ENCODE measurements around the gene GRK3. TPM values are rescaled to one million over a fixed set of nuclear protein-coding genes. Genes with fewer than 3 reads are reported as not detected.
"Not testable (repeated sequence)": the region's sequence is repeated elsewhere in the genome, so short reads cannot be mapped to it uniquely, and the experiment has no call there.

GRK3 gene
- total RNA-seq, 2 donors from 2014 or later = 19.4 to 21.0 TPM

GRCh38 chr22:25611284-25611683 lies 46.8 kb downstream of the GRK3 start:
- H3K9ac ChIP-seq (ENCODE audit: extremely low read depth, low read length, poor library complexity, severe bottlenecking); H3K36me3 Mint-ChIP-seq (ENCODE audit: low read depth); H3K4me1 ChIP-seq (ENCODE audit: control insufficient read depth, insufficient read depth, low read length); H3K27ac ChIP-seq (ENCODE audit: low read depth, low read length); H3K9me3 ChIP-seq (ENCODE audit: control insufficient read depth, low read length); H3K9me3 Mint-ChIP-seq; DNase-seq; H3K27ac Mint-ChIP-seq; H3K27me3 Mint-ChIP-seq (ENCODE audit: insufficient read depth); H3K36me3 ChIP-seq (ENCODE audit: control insufficient read depth, insufficient read depth, low read length); H3K4me3 ChIP-seq (ENCODE audit: low read length); H3K4me3 Mint-ChIP-seq; H3K27me3 ChIP-seq (ENCODE audit: control insufficient read depth, insufficient read depth, low read length, poor library complexity, severe bottlenecking): not testable (repeated sequence)
- peaks cover 11% of the 10 kb centered on the region for H3K4me1 Mint-ChIP-seq
- no CpG with 5 or more reads among the region's 1 CpG for WGBS, 2 experiments (ENCODE audit: insufficient coverage in 1 of 2, insufficient read length in 1 of 2)

DNA sequence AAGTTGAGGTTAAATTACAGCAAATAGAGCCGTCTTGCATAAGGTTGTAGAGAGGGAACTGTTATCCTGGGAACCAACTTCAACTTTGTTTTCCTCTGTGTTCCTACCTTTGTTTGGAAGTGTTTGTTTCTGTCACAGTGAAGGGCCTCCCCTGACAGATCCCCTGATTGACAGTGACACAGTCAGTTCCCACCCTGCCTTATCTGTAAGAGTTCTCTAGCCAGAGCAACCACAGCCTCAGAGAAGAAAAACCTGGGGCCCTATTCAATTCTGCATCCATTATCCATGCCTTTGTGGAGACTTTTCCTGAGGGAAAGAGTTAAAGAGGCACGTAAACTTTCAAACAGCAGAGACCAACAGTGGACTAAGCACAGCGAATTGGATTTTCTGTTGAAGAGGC lies 48.7 kb downstream of the GRK3 start:
- H3K4me1 Mint-ChIP-seq = peaks cover 17% of the 10 kb centered on the region
- not testable (repeated sequence) for H3K9me3 ChIP-seq (ENCODE audit: control insufficient read depth, low read length); H3K36me3 ChIP-seq (ENCODE audit: control insufficient read depth, insufficient read depth, low read length); H3K4me1 ChIP-seq (ENCODE audit: control insufficient read depth, insufficient read depth, low read length); H3K27me3 ChIP-seq (ENCODE audit: control insufficient read depth, insufficient read depth, low read length, poor library complexity, severe bottlenecking); H3K9ac ChIP-seq (ENCODE audit: extremely low read depth, low read length, poor library complexity, severe bottlenecking); H3K36me3 Mint-ChIP-seq (ENCODE audit: low read depth); DNase-seq; H3K4me3 ChIP-seq (ENCODE audit: low read length); H3K4me3 Mint-ChIP-seq; H3K27me3 Mint-ChIP-seq (ENCODE audit: insufficient read depth); H3K9me3 Mint-ChIP-seq; H3K27ac ChIP-seq (ENCODE audit: low read depth, low read length); H3K27ac Mint-ChIP-seq
- no CpG with 5 or more reads among the region's 3 CpGs for WGBS, 2 experiments (ENCODE audit: insufficient coverage in 1 of 2, insufficient read length in 1 of 2)

DNA sequence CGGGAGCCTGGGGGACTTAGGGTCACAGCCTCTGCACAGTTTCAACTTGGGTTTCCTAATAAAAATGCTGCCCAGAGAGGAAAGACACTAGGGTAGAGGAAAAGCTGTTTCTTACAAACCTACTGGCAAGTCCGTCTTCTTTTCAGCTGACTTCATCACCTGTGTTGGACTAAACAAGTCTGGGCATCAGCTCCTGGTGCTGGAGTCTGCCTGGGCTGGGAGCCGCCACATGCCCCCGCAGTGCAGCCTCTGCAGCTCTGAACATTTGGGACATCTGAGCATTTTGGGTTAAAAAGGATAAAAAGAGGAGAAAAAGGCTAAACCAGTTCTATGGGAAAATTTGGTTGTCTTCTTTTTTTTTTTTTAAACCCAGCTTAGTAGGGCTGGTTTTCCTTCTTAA lies 49.1 kb downstream of the GRK3 start:
- WGBS, 2 experiments (ENCODE audit: insufficient coverage in 1 of 2, insufficient read length in 1 of 2) = 76% methylated on average over 3 of the region's 4 CpGs; no CpG with 5 or more reads in 1 of the 2 experiments
- not testable (repeated sequence) for H3K9me3 Mint-ChIP-seq; H3K36me3 Mint-ChIP-seq (ENCODE audit: low read depth); H3K27ac Mint-ChIP-seq; H3K36me3 ChIP-seq (ENCODE audit: control insufficient read depth, insufficient read depth, low read length); H3K9me3 ChIP-seq (ENCODE audit: control insufficient read depth, low read length); H3K27me3 ChIP-seq (ENCODE audit: control insufficient read depth, insufficient read depth, low read length, poor library complexity, severe bottlenecking); DNase-seq; H3K4me3 Mint-ChIP-seq; H3K27me3 Mint-ChIP-seq (ENCODE audit: insufficient read depth); H3K27ac ChIP-seq (ENCODE audit: low read depth, low read length); H3K4me1 ChIP-seq (ENCODE audit: control insufficient read depth, insufficient read depth, low read length); H3K4me3 ChIP-seq (ENCODE audit: low read length); H3K9ac ChIP-seq (ENCODE audit: extremely low read depth, low read length, poor library complexity, severe bottlenecking)
- peaks cover 17% of the 10 kb centered on the region for H3K4me1 Mint-ChIP-seq

- not testable (repeated sequence) for H3K36me3 ChIP-seq (ENCODE audit: control insufficient read depth, insufficient read depth, low read length); H3K27me3 ChIP-seq (ENCODE audit: control insufficient read depth, insufficient read depth, low read length, poor library complexity, severe bottlenecking); DNase-seq; H3K4me1 ChIP-seq (ENCODE audit: control insufficient read depth, insufficient read depth, low read length); H3K9me3 Mint-ChIP-seq; H3K27ac Mint-ChIP-seq; H3K27ac ChIP-seq (ENCODE audit: low read depth, low read length); H3K9ac ChIP-seq (ENCODE audit: extremely low read depth, low read length, poor library complexity, severe bottlenecking); H3K4me3 ChIP-seq (ENCODE audit: low read length); H3K27me3 Mint-ChIP-seq (ENCODE audit: insufficient read depth); H3K4me3 Mint-ChIP-seq; H3K36me3 Mint-ChIP-seq (ENCODE audit: low read depth); H3K9me3 ChIP-seq (ENCODE audit: control insufficient read depth, low read length)
- peaks cover 18% of the 10 kb centered on the region for H3K4me1 Mint-ChIP-seq
- WGBS, 2 experiments (ENCODE audit: insufficient coverage in 1 of 2, insufficient read length in 1 of 2) = 77 to 78% methylated on average over 3 of the region's 3 CpGs
These were observed 50.3 kb downstream of the GRK3 start for GRCh38 chr22:25614791-25615190.

- no peak overlapping the region for H3K27ac Mint-ChIP-seq
- peaks cover 2% of the 10 kb centered on the region for H3K27me3 Mint-ChIP-seq (ENCODE audit: insufficient read depth)
- no peaks in the 10 kb centered on the region for H3K9me3 Mint-ChIP-seq
- Histone ChIP-seq H3K4me1 (ENCODE audit: control insufficient read depth, insufficient read depth, low read length) (no peaks in the 10 kb centered on the region), H3K27me3 (ENCODE audit: control insufficient read depth, insufficient read depth, low read length, poor library complexity, severe bottlenecking) (no peaks in the 10 kb centered on the region), H3K27ac (ENCODE audit: low read depth, low read length) (no peak overlapping the region), H3K36me3 (ENCODE audit: control insufficient read depth, insufficient read depth, low read length) (no peaks in the 10 kb centered on the region), H3K9me3 (ENCODE audit: control insufficient read depth, low read length) (no peaks in the 10 kb centered on the region), H3K9ac (ENCODE audit: extremely low read depth, low read length, poor library complexity, severe bottlenecking) (no peak overlapping the region), H3K4me3 (ENCODE audit: low read length) (no peak overlapping the region)
- no peak for TF ChIP-seq CTCF (conservative IDR thresholded peaks at IDR 0.05)
- WGBS, 2 experiments (ENCODE audit: insufficient coverage in 1 of 2, insufficient read length in 1 of 2) = 91 to 94% methylated on average over 6 to 7 of the region's 7 CpGs
- H3K4me3 Mint-ChIP-seq = no peak overlapping the region
- peaks cover 6% of the 10 kb centered on the region for H3K4me1 Mint-ChIP-seq
- H3K36me3 Mint-ChIP-seq (ENCODE audit: low read depth) = peaks cover 6% of the 10 kb centered on the region
- DNase-seq = no peak
These were observed 57.5 kb downstream of the GRK3 start for GRCh38 chr22:25621986-25622385.

All from endodermal cell (in vitro differentiated cells).